Heart left ventricle (tissue), 16 donors: Measurements from ENCODE around the gene TM9SF1. TPM values are rescaled to one million over a fixed set of nuclear protein-coding genes. Genes with fewer than 3 reads are reported as not detected.
A peak's percentile ranks its signal among the peaks of the same experiment; 100 is the strongest.

Experiments used
- ATAC-seq, 4 donors: fragments of 200-7000 bp; cut with Tn5 transposase; one replicate each; pipeline ENCODE4 v1.9.1; 2020 to 2022; ENCODE audit warnings: moderate library complexity in 4 of 4, mild to moderate bottlenecking in 3 of 4, moderate number of reproducible peaks in 1 of 4
- DNase-seq, 5 donors: peaks; one replicate each; pipeline ENCODE4 v3.0.0-alpha.2; 2020
- H3K27ac ChIP-seq, 12 donors: fragments of 200-600 bp; sonication (generic) in 4 of 12; one replicate each; pipeline versions ENCODE4 v1.5.0 to v1.8.0; 2016 to 2022; ENCODE audit warnings: mild to moderate bottlenecking in 2 of 12
- H3K27me3 ChIP-seq, 9 donors: fragments of 200-600 bp; sonication (generic) in 2 of 9; one replicate each; pipeline versions ENCODE4 v1.5.1 to v1.8.0; 2016 to 2022; ENCODE audit warnings: mild to moderate bottlenecking in 3 of 9
- H3K36me3 ChIP-seq, 9 donors: fragments of 200-600 bp; sonication (generic) in 2 of 9; one replicate each; pipeline versions ENCODE4 v1.5.0 to v1.8.0; 2018 to 2022; ENCODE audit warnings: mild to moderate bottlenecking in 2 of 9
- H3K4me1 ChIP-seq, 12 donors: fragments of 200-600 bp; sonication (generic) in 4 of 12; one replicate each; pipeline versions ENCODE4 v1.5.0 to v1.8.0; 2016 to 2022; ENCODE audit warnings: mild to moderate bottlenecking in 3 of 12
- H3K4me3 ChIP-seq, 12 donors: fragments of 200-600 bp; sonication (generic) in 4 of 12; one replicate each; pipeline versions ENCODE4 v1.5.0 to v1.8.0; 2017 to 2022; ENCODE audit warnings: mild to moderate bottlenecking in 9 of 12, moderate library complexity in 4 of 12
- H3K9me3 ChIP-seq, 12 donors: fragments of 200-600 bp; sonication (generic) in 4 of 12; one replicate each; pipeline versions ENCODE4 v1.5.0 to v1.8.0; 2016 to 2022; ENCODE audit warnings: mild to moderate bottlenecking in 1 of 12
- CTCF ChIP-seq, 12 donors: fragments of 200-600 bp; sonication (generic) in 4 of 12; IDR thresholded peaks; one replicate each; pipeline versions ENCODE4 v1.5.0 to v1.8.0; 2018 to 2022; ENCODE audit warnings: antibody characterized with exemption in 12 of 12, mild to moderate bottlenecking in 5 of 12
- POLR2A ChIP-seq, 2 donors: fragments of 450-650 bp; IDR thresholded peaks; one replicate each; pipeline ENCODE4 v1.6.1; 2017; ENCODE audit warnings: antibody characterized with exemption in 2 of 2, mild to moderate bottlenecking in 2 of 2, moderate library complexity in 2 of 2
- WGBS, 4 donors: extraction: QIAGEN DNeasy Blood & Tissue Kit in 2 of 4; methylation state at CpG; one replicate each; pipeline versions ENCODE4 v1.1.5 to v1.1.7; 2013 to 2018; 5-methylcytosine and 5-hydroxymethylcytosine counted together
- intact Hi-C, 10 donors: fragments of 100-400 bp; cut with DNase I; formaldehyde crosslinking; loops; one replicate each; pipeline versions ENCODE4 v1.11.1 to v1.14.2; 2022
- polyA plus RNA-seq, 2 donors: library from polyadenylated mRNA; stranded (reverse); fragments of 200-250 nt; gene quantifications; one replicate each; pipeline ENCODE4 v1.2.3, GENCODE V29; 2013
- total RNA-seq, 9 donors: library from RNA; depleted of rRNA in 2 of 9; stranded (reverse); fragments of >200 nt in 2 of 9; fragmentation: NEBNext Ultra II Directional in 3 of 9; extraction: Animal tissue kit (Norgen Biotek cat#: 25700) in 3 of 9; gene quantifications; one replicate each; pipeline versions ENCODE4 v1.1.0 to v1.2.4, GENCODE V29; 2016 to 2023
- donor health status: ischemic (EF 13 %, LVEDD 7.1; RV severe dilation, severe dysfunction).
- donor health status: healthy with polysubstance abuse.
- donor health status: DM: no; HTN: yes; CAD: no.
- donor health status: DM: no; HTN: no; CAD: no.
- donor health status: ischemic (EF 25% LVEDD 6.9; RV normal size, moderate dysfunction).
- donor health status: ischemic (EF 25% LVEDD 5.7; RV mildly dilated, moderate dysfunction).
- donor health status: healthy.
- donor health status: DM: yes; HTN: yes; CAD: no.
- donor health status: ischemic (EF 35%, LVEDD 5.7; RV mildly dilated, moderate dysfunction).
- donor health status: nonischemic (EF 11% LVEDD 7.7; RV severe dilation, severe dysfunction).
- donor health status: DM: yes; HTN: yes; CAD: no.
- donor health status: PGD.
- donor health status: ischemic (EF 29% LVEDD 5.4; RV normal size, mild dysfunction).
- donor health status: nonischemic (EF 23%, LVEDD 6.1; RV moderate dilation, normal function).

The TM9SF1 gene
- total and polyA plus RNA-seq, 11 donors: 6.1 to 52.8 (median 26.3) TPM

- ATAC-seq (no peak), DNase-seq (no peak)
- Histone ChIP-seq H3K27ac (peak overlapping the region; percentile 49 to 97 (median 94)), H3K9me3 (no peaks in the 10 kb centered on the region), H3K27me3 (no peaks in the 10 kb centered on the region), H3K36me3 (peaks cover 0 to 50% (median 32%) of the 10 kb centered on the region in 9 donors), H3K4me3 (peak overlapping the region; percentile 57 to 94 (median 84)), H3K4me1 (peaks cover 6 to 60% (median 29%) of the 10 kb centered on the region in 12 donors)
- WGBS, 4 donors: 12 to 22% (median 14%) methylated on average over 7 to 9 of the region's 9 CpGs
- TF ChIP-seq POLR2A (IDR thresholded peaks at IDR 0.05) (no peak), CTCF (IDR thresholded peaks at IDR 0.05) (no peak)
- intact Hi-C loops: loop anchor here in 2 of 10 donors (1.0 to 5.0 kb wide), 2 partner anchors 32 to 34 kb away; partner anchors contain the start of genes DCAF11 (in 2 of the 2) and NRL (in 2 of the 2)
Observed at GRCh38 chr14:24145690-24146452, 49.4 kb downstream of the TM9SF1 start.

- H3K27me3 ChIP-seq: no peaks in the 10 kb centered on the region
- intact Hi-C loops: loop anchor here in 1 of 10 donors (5.0 kb wide), 1 partner anchor 33 kb away; the partner anchor contains the start of genes DCAF11 and NRL
- ATAC-seq (no peak), DNase-seq (peak in 1 of 5 donors; percentile 26)
- H3K4me3 ChIP-seq: peak overlapping the region in 5 of 12 donors; percentile 79 to 94 (median 83)
- no peaks in the 10 kb centered on the region for H3K9me3 ChIP-seq
- H3K27ac ChIP-seq: peak overlapping the region in 7 of 12 donors; percentile 92 to 97 (median 96)
- no peak for TF ChIP-seq CTCF (IDR thresholded peaks at IDR 0.05)
- TF ChIP-seq POLR2A (IDR thresholded peaks at IDR 0.05): no peak
- WGBS, 4 donors: 94 to 97% (median 96%) methylated on average over 2 of the region's 2 CpGs
- H3K4me1 ChIP-seq: peaks cover 6 to 67% (median 33%) of the 10 kb centered on the region in 12 donors
- peaks cover 0 to 43% (median 26%) of the 10 kb centered on the region in 9 donors for H3K36me3 ChIP-seq
Observed at GRCh38 chr14:24145219-24145618, 50.0 kb downstream of the TM9SF1 start.

- peak overlapping the region in 2 of 12 donors; percentile 12 to 15 for H3K27ac ChIP-seq
- H3K9me3 ChIP-seq: no peaks in the 10 kb centered on the region
- no peak for DNase-seq
- peak overlapping the region in 1 of 12 donors; percentile 10 for H3K4me3 ChIP-seq
- TF ChIP-seq CTCF (IDR thresholded peaks at IDR 0.05) (no peak), POLR2A (IDR thresholded peaks at IDR 0.05) (no peak)
- 91 to 100% (median 93%) methylated on average over 1 of the region's 1 CpG for WGBS, 4 donors
- H3K4me1 ChIP-seq: peaks cover 9 to 74% (median 40%) of the 10 kb centered on the region in 12 donors
- no peak for ATAC-seq
- intact Hi-C loops: loop anchor here in 2 of 10 donors (5.0 kb wide), 2 partner anchors 37 to 88 kb away; partner anchors contain the start of genes GMPR2 (in 1 of the 2) and NEDD8 (in 1 of the 2)
- peaks cover 0 to 41% (median 22%) of the 10 kb centered on the region in 9 donors for H3K36me3 ChIP-seq
- H3K27me3 ChIP-seq: no peaks in the 10 kb centered on the region
Observed at GRCh38 chr14:24144451-24144850, 50.8 kb downstream of the TM9SF1 start.

- peaks cover 0 to 41% (median 23%) of the 10 kb centered on the region in 9 donors for H3K36me3 ChIP-seq
- WGBS, 4 donors: 54 to 70% (median 67%) methylated on average over 2 of the region's 2 CpGs
- TF ChIP-seq POLR2A (IDR thresholded peaks at IDR 0.05) (no peak), CTCF (IDR thresholded peaks at IDR 0.05) (no peak)
- peaks cover 9 to 77% (median 39%) of the 10 kb centered on the region in 12 donors for H3K4me1 ChIP-seq
- H3K4me3 ChIP-seq: no peak overlapping the region
- H3K27ac ChIP-seq: peak overlapping the region in 2 of 12 donors; percentile 12 to 20
- H3K9me3 ChIP-seq: no peaks in the 10 kb centered on the region
- intact Hi-C loops: loop anchor here in 2 of 10 donors (5.0 kb wide), 2 partner anchors 36 to 89 kb away; partner anchors contain the start of genes GMPR2 (in 1 of the 2) and NEDD8 (in 1 of the 2)
- DNase-seq: no peak
- no peak for ATAC-seq
- no peaks in the 10 kb centered on the region for H3K27me3 ChIP-seq
Observed at GRCh38 chr14:24143511-24143910, 51.7 kb downstream of the TM9SF1 start.
